Ishikawa (cell line): ENCODE results near the gene GASK1A.

Experiments
- EP300 ChIP-seq: IDR thresholded peaks from 2 replicates; pipeline ENCODE4 v1.6.1; 2012; ENCODE audit warnings: borderline replicate concordance
- FOXM1 ChIP-seq: IDR thresholded peaks from 2 replicates; pipeline ENCODE4 v1.6.1; 2012; ENCODE audit warnings: low read depth, borderline replicate concordance
- NFIC ChIP-seq: IDR thresholded peaks from 2 replicates; pipeline ENCODE4 v1.6.1; 2012
- RAD21 ChIP-seq: IDR thresholded peaks from 2 replicates; pipeline ENCODE4 v1.6.1; 2012; ENCODE audit warnings: low read depth
- TAF1 ChIP-seq: IDR thresholded peaks from 2 replicates; pipeline ENCODE4 v1.6.1; 2012; ENCODE audit warnings: low read depth, mild to moderate bottlenecking
- TCF12 ChIP-seq: IDR thresholded peaks from 2 replicates; pipeline ENCODE4 v1.6.1; 2012; ENCODE audit warnings: low read depth
- YY1 ChIP-seq: IDR thresholded peaks from 2 replicates; pipeline ENCODE4 v1.6.1; 2012; ENCODE audit warnings: low read depth
- ZBTB7A ChIP-seq: IDR thresholded peaks from 2 replicates; pipeline ENCODE4 v1.6.1; 2012; ENCODE audit warnings: low read depth
- TF ChIP-seq, protein P1 (sequence below): IDR thresholded peaks from 2 replicates; pipeline ENCODE4 v1.6.1; 2012; ENCODE audit warnings: low read depth, mild to moderate bottlenecking
- TF ChIP-seq, protein P2 (sequence below): IDR thresholded peaks from 2 replicates; pipeline ENCODE4 v1.6.1; 2012
- TF ChIP-seq, protein P3 (sequence below): IDR thresholded peaks from 2 replicates; pipeline ENCODE4 v1.6.1; 2012

DNA sequence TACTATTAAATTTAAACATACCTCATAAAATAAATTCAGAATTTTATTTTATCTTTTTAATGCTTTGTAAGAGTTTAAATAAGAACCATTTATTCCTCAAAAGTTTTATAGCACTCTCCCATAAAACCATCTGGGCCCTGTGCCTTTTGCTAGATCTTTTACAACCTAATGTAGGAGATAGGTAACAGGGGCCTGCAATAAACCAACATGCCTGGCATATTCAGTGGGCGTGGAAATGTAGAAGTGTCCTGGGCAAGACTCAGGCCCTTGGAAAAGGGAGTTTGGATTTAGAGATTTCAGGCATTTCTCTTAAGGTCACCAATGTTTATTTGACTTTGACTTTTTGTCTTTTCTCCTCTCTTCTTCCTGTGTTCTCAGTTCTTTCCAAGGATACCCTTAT lies 80.3 kb downstream of the GASK1A start:
- no peak for TF ChIP-seq RAD21
- TF ChIP-seq TAF1: no peak
- TF ChIP-seq, protein P1, sequence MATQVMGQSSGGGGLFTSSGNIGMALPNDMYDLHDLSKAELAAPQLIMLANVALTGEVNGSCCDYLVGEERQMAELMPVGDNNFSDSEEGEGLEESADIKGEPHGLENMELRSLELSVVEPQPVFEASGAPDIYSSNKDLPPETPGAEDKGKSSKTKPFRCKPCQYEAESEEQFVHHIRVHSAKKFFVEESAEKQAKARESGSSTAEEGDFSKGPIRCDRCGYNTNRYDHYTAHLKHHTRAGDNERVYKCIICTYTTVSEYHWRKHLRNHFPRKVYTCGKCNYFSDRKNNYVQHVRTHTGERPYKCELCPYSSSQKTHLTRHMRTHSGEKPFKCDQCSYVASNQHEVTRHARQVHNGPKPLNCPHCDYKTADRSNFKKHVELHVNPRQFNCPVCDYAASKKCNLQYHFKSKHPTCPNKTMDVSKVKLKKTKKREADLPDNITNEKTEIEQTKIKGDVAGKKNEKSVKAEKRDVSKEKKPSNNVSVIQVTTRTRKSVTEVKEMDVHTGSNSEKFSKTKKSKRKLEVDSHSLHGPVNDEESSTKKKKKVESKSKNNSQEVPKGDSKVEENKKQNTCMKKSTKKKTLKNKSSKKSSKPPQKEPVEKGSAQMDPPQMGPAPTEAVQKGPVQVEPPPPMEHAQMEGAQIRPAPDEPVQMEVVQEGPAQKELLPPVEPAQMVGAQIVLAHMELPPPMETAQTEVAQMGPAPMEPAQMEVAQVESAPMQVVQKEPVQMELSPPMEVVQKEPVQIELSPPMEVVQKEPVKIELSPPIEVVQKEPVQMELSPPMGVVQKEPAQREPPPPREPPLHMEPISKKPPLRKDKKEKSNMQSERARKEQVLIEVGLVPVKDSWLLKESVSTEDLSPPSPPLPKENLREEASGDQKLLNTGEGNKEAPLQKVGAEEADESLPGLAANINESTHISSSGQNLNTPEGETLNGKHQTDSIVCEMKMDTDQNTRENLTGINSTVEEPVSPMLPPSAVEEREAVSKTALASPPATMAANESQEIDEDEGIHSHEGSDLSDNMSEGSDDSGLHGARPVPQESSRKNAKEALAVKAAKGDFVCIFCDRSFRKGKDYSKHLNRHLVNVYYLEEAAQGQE: no peak
- no peak for TF ChIP-seq NFIC
- TF ChIP-seq, protein P2, sequence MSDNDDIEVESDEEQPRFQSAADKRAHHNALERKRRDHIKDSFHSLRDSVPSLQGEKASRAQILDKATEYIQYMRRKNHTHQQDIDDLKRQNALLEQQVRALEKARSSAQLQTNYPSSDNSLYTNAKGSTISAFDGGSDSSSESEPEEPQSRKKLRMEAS: no peak
- no peak for TF ChIP-seq FOXM1
- no peak for TF ChIP-seq TCF12
- TF ChIP-seq ZBTB7A: no peak
- TF ChIP-seq EP300: no peak
- TF ChIP-seq YY1: no peak
- TF ChIP-seq, protein P3, sequence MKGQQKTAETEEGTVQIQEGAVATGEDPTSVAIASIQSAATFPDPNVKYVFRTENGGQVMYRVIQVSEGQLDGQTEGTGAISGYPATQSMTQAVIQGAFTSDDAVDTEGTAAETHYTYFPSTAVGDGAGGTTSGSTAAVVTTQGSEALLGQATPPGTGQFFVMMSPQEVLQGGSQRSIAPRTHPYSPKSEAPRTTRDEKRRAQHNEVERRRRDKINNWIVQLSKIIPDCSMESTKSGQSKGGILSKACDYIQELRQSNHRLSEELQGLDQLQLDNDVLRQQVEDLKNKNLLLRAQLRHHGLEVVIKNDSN: no peak
